Smooth muscle cell (in vitro differentiated cells): ENCODE results near the gene TMEM144. TPM values are rescaled to one million over a fixed set of nuclear protein-coding genes. Genes with fewer than 3 reads are reported as not detected.

Experiments
- DNase-seq: peaks from one replicate; lab custom pipeline; 2025; ENCODE audit not compliant: unreplicated experiment; lab: John Stamatoyannopoulos, UW
- H2AFZ ChIP-seq: fragments of 200-600 bp; sonication (generic); 2 replicates; pipeline ENCODE4 v1.6.0; 2016; ENCODE audit warnings: antibody characterized with exemption, low read depth, mild to moderate bottlenecking
- H3F3A ChIP-seq: fragments of 200-600 bp; sonication (generic); 2 replicates; pipeline ENCODE4 v1.6.0; 2017; ENCODE audit warnings: antibody characterized with exemption, low read depth
- H3K27ac ChIP-seq: fragments of 200-600 bp; sonication (generic); 2 replicates; pipeline ENCODE4 v1.5.1; 2016; ENCODE audit warnings: low read depth, mild to moderate bottlenecking
- H3K27me3 ChIP-seq: fragments of 200-600 bp; sonication (generic); 2 replicates; pipeline ENCODE4 v1.6.1; 2016; ENCODE audit warnings: low read depth, mild to moderate bottlenecking
- H3K36me3 ChIP-seq: fragments of 200-600 bp; sonication (generic); 2 replicates; pipeline ENCODE4 v1.5.1; 2016; ENCODE audit warnings: low read depth
- H3K4me1 ChIP-seq: fragments of 200-600 bp; sonication (generic); 2 replicates; pipeline ENCODE4 v1.5.1; 2016; ENCODE audit warnings: low read depth
- H3K4me2 ChIP-seq: fragments of 200-600 bp; sonication (generic); 2 replicates; pipeline ENCODE4 v1.6.0; 2016; ENCODE audit warnings: mild to moderate bottlenecking
- H3K4me3 ChIP-seq: fragments of 200-600 bp; sonication (generic); 2 replicates; pipeline ENCODE4 v1.5.1; 2016; ENCODE audit warnings: mild to moderate bottlenecking
- H3K79me2 ChIP-seq: fragments of 200-600 bp; sonication (generic); 2 replicates; pipeline ENCODE4 v1.6.0; 2016; ENCODE audit warnings: low read depth, mild to moderate bottlenecking
- H3K9ac ChIP-seq: fragments of 200-600 bp; sonication (generic); 2 replicates; pipeline ENCODE4 v1.6.0; 2016; ENCODE audit warnings: low read depth
- H3K9me3 ChIP-seq: fragments of 200-600 bp; sonication (generic); replicated peaks from 2 replicates; pipeline ENCODE4 v1.5.1; 2016; ENCODE audit warnings: low read depth
- H4K20me1 ChIP-seq: fragments of 200-600 bp; sonication (generic); 2 replicates; pipeline ENCODE4 v1.6.0; 2016; ENCODE audit warnings: low read depth
- CTCF ChIP-seq: fragments of 200-600 bp; sonication (generic); IDR thresholded peaks from 2 replicates; pipeline ENCODE4 v1.5.1; 2017; ENCODE audit warnings: borderline replicate concordance, mild to moderate bottlenecking, antibody characterized with exemption; ENCODE audit not compliant: insufficient read depth, poor library complexity, severe bottlenecking
- WGBS: methylation state at CpG from one replicate; pipeline ENCODE4 v1.1.7; 2016; ENCODE audit warnings: low lambda C conversion rate; 5-methylcytosine and 5-hydroxymethylcytosine counted together
- polyA plus RNA-seq: library from polyadenylated mRNA; unstranded; fragments of >200 nt; fragmentation: Nextera tagmentation; extraction: Ambion mirVana; gene quantifications from 2 replicates; pipeline ENCODE4 v1.2.1, GENCODE V29; 2016
- total RNA-seq: library from RNA; depleted of rRNA; stranded (reverse); fragments of >200 nt; gene quantifications from 2 replicates; pipeline ENCODE4 v1.2.3, GENCODE V29; 2014

The TMEM144 gene
- total and polyA plus RNA-seq, 2 experiments from 2014 or later: 0.48 to 4.4 TPM

GRCh38 chr4:158193171-158193749 lies 17.0 kb upstream of the TMEM144 start:
- peak; percentile 54 for TF ChIP-seq CTCF
- no peaks in the 10 kb centered on the region for H3K9me3 ChIP-seq
- no peak overlapping the region for H2AFZ ChIP-seq
- no peak overlapping the region for H3K27ac ChIP-seq
- no peak overlapping the region for H3K9ac ChIP-seq
- WGBS: 50% methylated on average over 3 of the region's 3 CpGs
- no peaks in the 10 kb centered on the region for H3K27me3 ChIP-seq
- no peaks in the 10 kb centered on the region for H3K79me2 ChIP-seq
- H3K4me2 ChIP-seq: no peak overlapping the region
- no peaks in the 10 kb centered on the region for H3K4me1 ChIP-seq
- no peak for DNase-seq
- no peaks in the 10 kb centered on the region for H3F3A ChIP-seq
- no peaks in the 10 kb centered on the region for H4K20me1 ChIP-seq
- no peaks in the 10 kb centered on the region for H3K36me3 ChIP-seq
- H3K4me3 ChIP-seq: no peak overlapping the region

GRCh38 chr4:158195297-158195696 lies 15.0 kb upstream of the TMEM144 start:
- Histone ChIP-seq H3K79me2 (no peaks in the 10 kb centered on the region), H3K27ac (no peak overlapping the region), H3K36me3 (no peaks in the 10 kb centered on the region), H2AFZ (no peak overlapping the region), H3K27me3 (no peaks in the 10 kb centered on the region), H4K20me1 (no peaks in the 10 kb centered on the region), H3K4me2 (no peak overlapping the region), H3K9me3 (no peaks in the 10 kb centered on the region), H3K9ac (no peak overlapping the region), H3K4me1 (no peaks in the 10 kb centered on the region), H3K4me3 (no peak overlapping the region), H3F3A (no peaks in the 10 kb centered on the region)
- DNase-seq: no peak
- no peak for TF ChIP-seq CTCF
- 80% methylated on average over 1 of the region's 1 CpG for WGBS

- no peak for DNase-seq
- H4K20me1 ChIP-seq: no peaks in the 10 kb centered on the region
- H3K79me2 ChIP-seq: no peaks in the 10 kb centered on the region
Measured at GRCh38 chr4:158197194-158197776, 13.0 kb upstream of the TMEM144 start.

More at GRCh38 chr4:158197194-158197776, 13.0 kb upstream of the TMEM144 start:
- H3K4me2 ChIP-seq: no peak overlapping the region
- H3K4me3 ChIP-seq: no peak overlapping the region
- H3K36me3 ChIP-seq: no peaks in the 10 kb centered on the region
- no peaks in the 10 kb centered on the region for H3K27me3 ChIP-seq
- H3K9me3 ChIP-seq: no peaks in the 10 kb centered on the region
- 92% methylated on average over 5 of the region's 5 CpGs for WGBS
- no peak overlapping the region for H2AFZ ChIP-seq
- H3K4me1 ChIP-seq: no peaks in the 10 kb centered on the region
- no peak overlapping the region for H3K27ac ChIP-seq
- TF ChIP-seq CTCF: no peak
- H3F3A ChIP-seq: no peaks in the 10 kb centered on the region
- no peak overlapping the region for H3K9ac ChIP-seq
